Neural cell (in vitro differentiated cells): ENCODE data around the gene PCNA. TPM values are rescaled to one million over a fixed set of nuclear protein-coding genes. Genes with fewer than 3 reads are reported as not detected.

Source experiments
- H2AFZ ChIP-seq: fragments of 200-600, 300-800 bp; sonication (generic), shearing (Covaris generic); 2 replicates; pipeline ENCODE4 v1.6.0; 2014; ENCODE audit warnings: low read depth, mild to moderate bottlenecking, antibody characterized with exemption, low read length, moderate library complexity
- H3F3A ChIP-seq: fragments of 200-600 bp; shearing (Covaris generic); 2 replicates; pipeline ENCODE4 v1.6.1; 2016; ENCODE audit warnings: mild to moderate bottlenecking, moderate library complexity, mixed read lengths, antibody characterized with exemption, low read length; ENCODE audit not compliant: insufficient read depth, poor library complexity, severe bottlenecking
- H3K27ac ChIP-seq: fragments of 200-600, 300-800 bp; sonication (generic), shearing (Covaris generic); 2 replicates; pipeline ENCODE4 v1.5.1; 2014; ENCODE audit warnings: mild to moderate bottlenecking, low read length, moderate library complexity
- H3K27me3 ChIP-seq: fragments of 300-800, 200-600 bp; sonication (generic), shearing (Covaris generic); 2 replicates; pipeline ENCODE4 v1.6.0; 2014; ENCODE audit warnings: mild to moderate bottlenecking, low read depth, low read length, moderate library complexity; ENCODE audit not compliant: insufficient read depth
- H3K36me3 ChIP-seq: fragments of 300-800, 200-600 bp; sonication (generic), shearing (Covaris generic); 2 replicates; pipeline ENCODE4 v1.5.1; 2014; ENCODE audit warnings: mild to moderate bottlenecking, antibody characterized with exemption, low read length, moderate library complexity; ENCODE audit not compliant: insufficient read depth
- H3K4me2 ChIP-seq: fragments of 300-800, 200-600 bp; sonication (generic), shearing (Covaris generic); 2 replicates; pipeline ENCODE4 v1.6.0; 2014; ENCODE audit warnings: mild to moderate bottlenecking, low read length
- H3K4me3 ChIP-seq: fragments of 300-800, 200-600 bp; sonication (generic), shearing (Covaris generic); 2 replicates; pipeline ENCODE4 v1.5.1; 2014; ENCODE audit warnings: mild to moderate bottlenecking, low read length, moderate library complexity
- H3K79me2 ChIP-seq: fragments of 200-600 bp; shearing (Covaris generic); replicated peaks from 2 replicates; pipeline ENCODE4 v1.6.0; 2014; ENCODE audit warnings: mild to moderate bottlenecking, low read length, moderate library complexity; ENCODE audit not compliant: insufficient read depth
- H3K9ac ChIP-seq: fragments of 300-800, 200-600 bp; sonication (generic), shearing (Covaris generic); 2 replicates; pipeline ENCODE4 v1.6.1; 2016; ENCODE audit warnings: mild to moderate bottlenecking, low read length, mixed read lengths
- H3K9me2 ChIP-seq: fragments of 200-600 bp; shearing (Covaris generic); 2 replicates; pipeline ENCODE4 v1.6.1; 2016; ENCODE audit warnings: mild to moderate bottlenecking, low read length, mixed read lengths; ENCODE audit not compliant: insufficient read depth
- H3K9me3 ChIP-seq: fragments of 200-600, 300-800 bp; sonication (generic), shearing (Covaris generic); 2 replicates; pipeline ENCODE4 v1.6.1; 2016; ENCODE audit warnings: mild to moderate bottlenecking, mixed run types, low read length, moderate library complexity, mixed read lengths
- H4K20me1 ChIP-seq: fragments of 200-600 bp; shearing (Covaris generic); 2 replicates; pipeline ENCODE4 v1.6.1; 2016; ENCODE audit warnings: mild to moderate bottlenecking, mixed run types; ENCODE audit not compliant: insufficient read depth
- EP300 ChIP-seq: fragments of 450-650 bp; conservative IDR thresholded peaks from 2 replicates; pipeline ENCODE4 v1.6.1; 2014; ENCODE audit warnings: antibody characterized with exemption, mild to moderate bottlenecking, moderate library complexity; ENCODE audit not compliant: poor library complexity, severe bottlenecking
- EZH2 ChIP-seq: fragments of 200-600, 300-800 bp; shearing (Covaris generic), sonication (generic); IDR thresholded peaks from 2 replicates; pipeline ENCODE4 v1.6.1; 2014; ENCODE audit warnings: antibody characterized with exemption, low read length, borderline replicate concordance, mild to moderate bottlenecking; ENCODE audit not compliant: insufficient read depth, poor library complexity, severe bottlenecking
- MXI1 ChIP-seq: fragments of 450-650 bp; conservative IDR thresholded peaks from 2 replicates; pipeline ENCODE4 v1.6.1; 2014; ENCODE audit warnings: antibody characterized with exemption, mild to moderate bottlenecking; ENCODE audit not compliant: poor library complexity, severe bottlenecking
- POLR2AphosphoS5 ChIP-seq: IDR thresholded peaks from 2 replicates; pipeline ENCODE4 v1.6.1; 2012
- RAD21 ChIP-seq: fragments of 450-650 bp; conservative IDR thresholded peaks from 2 replicates; pipeline ENCODE4 v1.6.1; 2014; ENCODE audit warnings: antibody characterized with exemption, mild to moderate bottlenecking, moderate library complexity
- SMC3 ChIP-seq: fragments of 450-650 bp; conservative IDR thresholded peaks from 2 replicates; pipeline ENCODE4 v1.6.1; 2014; ENCODE audit warnings: antibody characterized with exemption, mild to moderate bottlenecking, moderate library complexity; ENCODE audit not compliant: poor library complexity
- TAF1 ChIP-seq: IDR thresholded peaks from 2 replicates; pipeline ENCODE4 v1.6.1; 2012; ENCODE audit warnings: low read depth
- polyA plus RNA-seq: library from polyadenylated mRNA; depleted of rRNA; stranded (reverse); fragments of >200 nt; gene quantifications from 2 replicates; pipeline ENCODE4 v1.2.3, GENCODE V29; 2014
- TF ChIP-seq, protein P1 (sequence below): IDR thresholded peaks from 2 replicates; pipeline ENCODE4 v1.6.1; 2012; ENCODE audit warnings: borderline replicate concordance
- TF ChIP-seq, protein P2 (sequence below): fragments of 450-650 bp; IDR thresholded peaks from 2 replicates; pipeline ENCODE4 v1.5.1; 2014; ENCODE audit warnings: antibody characterized with exemption, mild to moderate bottlenecking, moderate library complexity; ENCODE audit not compliant: poor library complexity, severe bottlenecking

PCNA gene
- polyA plus RNA-seq, 1 donor from 2014 or later: 165 TPM

- TF ChIP-seq TAF1 (no peak), MXI1 (no peak), SMC3 (no peak), EZH2 (no peak), RAD21 (no peak), EP300 (no peak), POLR2AphosphoS5 (no peak)
- TF ChIP-seq, protein P1, sequence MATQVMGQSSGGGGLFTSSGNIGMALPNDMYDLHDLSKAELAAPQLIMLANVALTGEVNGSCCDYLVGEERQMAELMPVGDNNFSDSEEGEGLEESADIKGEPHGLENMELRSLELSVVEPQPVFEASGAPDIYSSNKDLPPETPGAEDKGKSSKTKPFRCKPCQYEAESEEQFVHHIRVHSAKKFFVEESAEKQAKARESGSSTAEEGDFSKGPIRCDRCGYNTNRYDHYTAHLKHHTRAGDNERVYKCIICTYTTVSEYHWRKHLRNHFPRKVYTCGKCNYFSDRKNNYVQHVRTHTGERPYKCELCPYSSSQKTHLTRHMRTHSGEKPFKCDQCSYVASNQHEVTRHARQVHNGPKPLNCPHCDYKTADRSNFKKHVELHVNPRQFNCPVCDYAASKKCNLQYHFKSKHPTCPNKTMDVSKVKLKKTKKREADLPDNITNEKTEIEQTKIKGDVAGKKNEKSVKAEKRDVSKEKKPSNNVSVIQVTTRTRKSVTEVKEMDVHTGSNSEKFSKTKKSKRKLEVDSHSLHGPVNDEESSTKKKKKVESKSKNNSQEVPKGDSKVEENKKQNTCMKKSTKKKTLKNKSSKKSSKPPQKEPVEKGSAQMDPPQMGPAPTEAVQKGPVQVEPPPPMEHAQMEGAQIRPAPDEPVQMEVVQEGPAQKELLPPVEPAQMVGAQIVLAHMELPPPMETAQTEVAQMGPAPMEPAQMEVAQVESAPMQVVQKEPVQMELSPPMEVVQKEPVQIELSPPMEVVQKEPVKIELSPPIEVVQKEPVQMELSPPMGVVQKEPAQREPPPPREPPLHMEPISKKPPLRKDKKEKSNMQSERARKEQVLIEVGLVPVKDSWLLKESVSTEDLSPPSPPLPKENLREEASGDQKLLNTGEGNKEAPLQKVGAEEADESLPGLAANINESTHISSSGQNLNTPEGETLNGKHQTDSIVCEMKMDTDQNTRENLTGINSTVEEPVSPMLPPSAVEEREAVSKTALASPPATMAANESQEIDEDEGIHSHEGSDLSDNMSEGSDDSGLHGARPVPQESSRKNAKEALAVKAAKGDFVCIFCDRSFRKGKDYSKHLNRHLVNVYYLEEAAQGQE: no peak
- TF ChIP-seq, protein P2, sequence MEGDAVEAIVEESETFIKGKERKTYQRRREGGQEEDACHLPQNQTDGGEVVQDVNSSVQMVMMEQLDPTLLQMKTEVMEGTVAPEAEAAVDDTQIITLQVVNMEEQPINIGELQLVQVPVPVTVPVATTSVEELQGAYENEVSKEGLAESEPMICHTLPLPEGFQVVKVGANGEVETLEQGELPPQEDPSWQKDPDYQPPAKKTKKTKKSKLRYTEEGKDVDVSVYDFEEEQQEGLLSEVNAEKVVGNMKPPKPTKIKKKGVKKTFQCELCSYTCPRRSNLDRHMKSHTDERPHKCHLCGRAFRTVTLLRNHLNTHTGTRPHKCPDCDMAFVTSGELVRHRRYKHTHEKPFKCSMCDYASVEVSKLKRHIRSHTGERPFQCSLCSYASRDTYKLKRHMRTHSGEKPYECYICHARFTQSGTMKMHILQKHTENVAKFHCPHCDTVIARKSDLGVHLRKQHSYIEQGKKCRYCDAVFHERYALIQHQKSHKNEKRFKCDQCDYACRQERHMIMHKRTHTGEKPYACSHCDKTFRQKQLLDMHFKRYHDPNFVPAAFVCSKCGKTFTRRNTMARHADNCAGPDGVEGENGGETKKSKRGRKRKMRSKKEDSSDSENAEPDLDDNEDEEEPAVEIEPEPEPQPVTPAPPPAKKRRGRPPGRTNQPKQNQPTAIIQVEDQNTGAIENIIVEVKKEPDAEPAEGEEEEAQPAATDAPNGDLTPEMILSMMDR: no peak
- peak overlapping the region; percentile 85 for H3K4me3 ChIP-seq
- peaks cover 29% of the 10 kb centered on the region for H3K79me2 ChIP-seq
These were observed 1.3 kb downstream of the PCNA start for GRCh38 chr20:5118220-5119142.

GRCh38 chr20:5116875-5117274 is 2.9 kb downstream of the PCNA start:
- Histone ChIP-seq H3K9me3 (no peaks in the 10 kb centered on the region), H3K79me2 (peaks cover 38% of the 10 kb centered on the region), H3K4me3 (no peak overlapping the region), H3K27me3 (no peaks in the 10 kb centered on the region), H3K9me2 (no peaks in the 10 kb centered on the region), H3K36me3 (no peaks in the 10 kb centered on the region), H3F3A (no peaks in the 10 kb centered on the region), H3K9ac (no peak overlapping the region), H4K20me1 (peaks cover 9% of the 10 kb centered on the region), H3K27ac (no peak overlapping the region), H3K4me2 (no peak overlapping the region), H2AFZ (no peak overlapping the region)
- no peak for TF ChIP-seq EZH2
- TF ChIP-seq, protein P1: no peak
- TF ChIP-seq TAF1: no peak

More at GRCh38 chr20:5118220-5119142, 1.3 kb downstream of the PCNA start:
- peak overlapping the region; percentile 11 for H3K9ac ChIP-seq
- no peaks in the 10 kb centered on the region for H3K36me3 ChIP-seq
- no peaks in the 10 kb centered on the region for H3K9me3 ChIP-seq
- no peaks in the 10 kb centered on the region for H3K27me3 ChIP-seq
- no peak overlapping the region for H2AFZ ChIP-seq
- H3K9me2 ChIP-seq: no peaks in the 10 kb centered on the region
- H3K27ac ChIP-seq: no peak overlapping the region
- H4K20me1 ChIP-seq: peaks cover 9% of the 10 kb centered on the region
- no peaks in the 10 kb centered on the region for H3F3A ChIP-seq
- peak overlapping the region; percentile 93 for H3K4me2 ChIP-seq
